Endothelial cell (in vitro differentiated cells): ENCODE data around the gene CAMK2G. TPM values are rescaled to one million over a fixed set of nuclear protein-coding genes. Genes with fewer than 3 reads are reported as not detected.

ENCODE experiments used
- DNase-seq: peaks from one replicate; pipeline ENCODE4 v3.0.0; 2021; ENCODE audit warnings: low spot score
- H3K27ac Mint-ChIP-seq: one replicate; pipeline ENCODE4 v1.8.0; 2021; ENCODE audit warnings: mixed read lengths, inconsistent platforms; ENCODE audit not compliant: unreplicated experiment
- H3K27me3 Mint-ChIP-seq: one replicate; pipeline ENCODE4 v1.8.0; 2021; ENCODE audit warnings: mild to moderate bottlenecking, moderate library complexity, mixed read lengths, inconsistent platforms; ENCODE audit not compliant: unreplicated experiment
- H3K36me3 Mint-ChIP-seq: one replicate; pipeline ENCODE4 v1.8.0; 2021; ENCODE audit warnings: mild to moderate bottlenecking, low read depth, mixed read lengths, inconsistent platforms; ENCODE audit not compliant: unreplicated experiment
- H3K4me1 Mint-ChIP-seq: one replicate; pipeline ENCODE4 v1.8.0; 2021; ENCODE audit warnings: mild to moderate bottlenecking, mixed read lengths, inconsistent platforms; ENCODE audit not compliant: unreplicated experiment
- H3K4me3 Mint-ChIP-seq: one replicate; pipeline ENCODE4 v1.8.0; 2021; ENCODE audit warnings: mild to moderate bottlenecking, mixed read lengths, inconsistent platforms; ENCODE audit not compliant: unreplicated experiment
- H3K9me3 Mint-ChIP-seq: one replicate; pipeline ENCODE4 v1.8.0; 2021; ENCODE audit warnings: mixed read lengths, inconsistent platforms; ENCODE audit not compliant: unreplicated experiment
- CTCF ChIP-seq: fragments of 200-600 bp; sonication (generic); IDR thresholded peaks from one replicate; pipeline ENCODE4 v1.5.0; 2021; ENCODE audit warnings: antibody characterized with exemption; ENCODE audit not compliant: unreplicated experiment
- total RNA-seq: library from RNA; stranded (reverse); fragmentation: NEBNext Ultra II Directional; extraction: Animal tissue kit (Norgen Biotek cat#: 25700); gene quantifications from one replicate; pipeline ENCODE4 v1.2.1, GENCODE V29; 2021; ENCODE audit not compliant: unreplicated experiment

The CAMK2G gene
- total RNA-seq, 1 donor from 2014 or later = 27.7 TPM

GRCh38 chr10:73817826-73818225, 56.5 kb downstream of the CAMK2G start:
- H3K4me3 Mint-ChIP-seq = no peak overlapping the region
- H3K9me3 Mint-ChIP-seq = no peaks in the 10 kb centered on the region
- TF ChIP-seq CTCF = no peak
- DNase-seq = no peak
- H3K36me3 Mint-ChIP-seq = peaks cover 32% of the 10 kb centered on the region
- H3K4me1 Mint-ChIP-seq = peaks cover 21% of the 10 kb centered on the region
- peaks cover 19% of the 10 kb centered on the region for H3K27me3 Mint-ChIP-seq
- no peak overlapping the region for H3K27ac Mint-ChIP-seq

- no peak for TF ChIP-seq CTCF
- Mint-ChIP-seq H3K36me3 (peaks cover 28% of the 10 kb centered on the region), H3K4me3 (peak overlapping the region; percentile 67), H3K9me3 (no peaks in the 10 kb centered on the region), H3K4me1 (peaks cover 21% of the 10 kb centered on the region), H3K27me3 (peaks cover 20% of the 10 kb centered on the region), H3K27ac (no peak overlapping the region)
- DNase-seq = no peak
Observed at GRCh38 chr10:73816917-73817729, 57.2 kb downstream of the CAMK2G start.

GRCh38 chr10:73815719-73816030, 58.7 kb downstream of the CAMK2G start:
- Mint-ChIP-seq H3K4me1 (peaks cover 21% of the 10 kb centered on the region), H3K27me3 (peaks cover 18% of the 10 kb centered on the region), H3K4me3 (no peak overlapping the region), H3K27ac (peak overlapping the region; percentile 0), H3K9me3 (no peaks in the 10 kb centered on the region), H3K36me3 (peaks cover 22% of the 10 kb centered on the region)
- DNase-seq = no peak
- TF ChIP-seq CTCF = no peak

GRCh38 chr10:73814896-73815718, 59.2 kb downstream of the CAMK2G start:
- DNase-seq = no peak
- Mint-ChIP-seq H3K9me3 (no peaks in the 10 kb centered on the region), H3K27ac (no peak overlapping the region), H3K36me3 (peaks cover 22% of the 10 kb centered on the region), H3K4me3 (peak overlapping the region; percentile 47), H3K4me1 (peaks cover 25% of the 10 kb centered on the region), H3K27me3 (peaks cover 21% of the 10 kb centered on the region)
- peak; percentile 54 for TF ChIP-seq CTCF
